Frontal cortex (tissue), 4 donors: Measurements from ENCODE around the gene ZCWPW1. TPM values are rescaled to one million over a fixed set of nuclear protein-coding genes. Genes with fewer than 3 reads are reported as not detected.
"Not testable (repeated sequence)": the region's sequence is repeated elsewhere in the genome, so short reads cannot be mapped to it uniquely, and the experiment has no call there.

ENCODE experiments used
- DNase-seq, 2 donors: peaks; one replicate each; pipeline ENCODE4 v3.0.0; 2012; ENCODE audit warnings: low spot score in 2 of 2
- FAIRE-seq: peaks from 2 replicates; lab custom pipeline; 2012; peaks lifted over from hg19 to GRCh38; lab: Jason Lieb, UNC
- total RNA-seq: library from RNA; depleted of rRNA; stranded (reverse); fragments of >200 nt; gene quantifications from one replicate; pipeline ENCODE4 v1.2.3, GENCODE V29; 2014
- donor health status: control.
- donor health status: control.
- donor health status: control.

Gene ZCWPW1
- total RNA-seq, 1 donor from 2014 or later = 2.0 TPM

DNA sequence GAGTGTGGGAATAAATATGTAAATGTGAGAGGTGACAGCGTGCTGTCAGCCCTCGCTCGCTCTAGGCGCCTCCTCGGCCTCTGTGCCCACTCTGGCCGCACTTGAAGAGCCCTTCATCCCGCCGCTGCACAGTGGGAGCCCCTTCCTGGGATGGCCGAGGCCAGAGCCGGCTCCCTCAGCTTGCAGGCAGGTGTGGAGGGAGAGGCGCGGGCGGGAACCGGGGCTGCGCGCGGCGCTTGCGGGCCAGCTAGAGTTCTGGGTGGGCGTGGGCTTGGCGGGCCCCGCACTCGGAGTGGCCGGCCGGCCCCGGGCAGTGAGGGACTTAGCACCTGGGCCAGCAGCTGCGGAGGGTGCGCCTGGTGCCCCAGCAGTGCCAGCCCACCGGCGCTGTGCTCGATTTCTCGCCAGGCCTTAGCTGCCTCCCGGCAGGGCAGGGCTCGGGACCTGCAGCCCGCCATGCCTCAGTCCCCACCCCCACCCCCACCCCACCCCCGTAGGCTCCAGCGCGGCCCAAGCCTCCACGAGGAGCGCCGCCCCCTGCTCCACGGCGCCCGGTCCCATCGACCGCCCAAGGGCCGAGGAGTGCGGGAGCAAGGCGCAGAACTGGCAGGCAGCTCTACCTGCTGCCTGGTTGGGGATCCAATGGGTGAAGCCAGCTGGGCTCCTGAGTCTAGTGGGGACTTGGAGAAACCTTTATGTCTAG, 46.8 kb downstream of the ZCWPW1 start:
- DNase-seq, FAIRE-seq: not testable (repeated sequence)

DNA sequence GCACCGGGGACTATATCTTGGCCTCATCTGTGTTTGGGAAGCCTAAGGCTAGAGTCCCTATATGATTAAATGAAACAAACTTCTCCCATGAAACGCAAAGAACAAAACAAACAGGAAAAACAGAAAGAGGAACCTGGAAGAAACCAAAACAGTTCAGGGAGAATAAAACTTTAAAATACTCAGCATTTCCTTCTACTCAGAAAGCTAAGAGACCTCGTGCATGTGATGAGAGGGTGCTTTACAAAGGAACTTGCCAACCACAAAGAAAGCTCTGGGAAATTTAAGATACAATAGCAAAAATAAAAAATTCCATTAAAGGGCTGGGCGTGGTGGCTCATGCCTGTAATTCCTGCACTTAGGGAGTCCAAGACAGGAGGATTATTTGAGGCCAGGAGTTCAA, 48.3 kb downstream of the ZCWPW1 start:
- DNase-seq (no peak), FAIRE-seq (no peak)

- no peak for DNase-seq
- FAIRE-seq = no peak
These were observed 50.3 kb downstream of the ZCWPW1 start for GRCh38 chr7:100378114-100378755.

GRCh38 chr7:100376066-100376465, 52.4 kb downstream of the ZCWPW1 start:
- no peak for FAIRE-seq
- DNase-seq = no peak

DNA sequence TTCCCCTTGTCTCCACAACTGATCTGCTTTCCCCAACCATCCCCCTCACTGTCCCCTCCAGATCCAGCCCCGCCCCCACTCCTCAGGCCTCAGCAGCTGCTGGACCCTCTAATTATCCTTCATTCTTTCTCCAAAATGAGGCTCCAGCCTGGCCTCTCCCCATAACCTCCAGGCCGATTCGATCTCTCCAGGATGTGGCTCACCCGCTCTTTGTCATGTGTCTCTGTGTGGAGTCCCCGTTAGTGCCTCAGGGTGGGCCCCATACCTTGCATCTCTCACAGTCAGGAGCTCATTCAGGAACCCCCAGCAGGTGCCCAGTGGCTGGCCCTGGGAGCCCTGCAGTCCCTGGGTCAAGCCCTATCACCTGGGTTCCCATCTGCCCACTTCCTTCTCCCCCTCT, 53.9 kb downstream of the ZCWPW1 start:
- FAIRE-seq (no peak), DNase-seq (no peak)

DNA sequence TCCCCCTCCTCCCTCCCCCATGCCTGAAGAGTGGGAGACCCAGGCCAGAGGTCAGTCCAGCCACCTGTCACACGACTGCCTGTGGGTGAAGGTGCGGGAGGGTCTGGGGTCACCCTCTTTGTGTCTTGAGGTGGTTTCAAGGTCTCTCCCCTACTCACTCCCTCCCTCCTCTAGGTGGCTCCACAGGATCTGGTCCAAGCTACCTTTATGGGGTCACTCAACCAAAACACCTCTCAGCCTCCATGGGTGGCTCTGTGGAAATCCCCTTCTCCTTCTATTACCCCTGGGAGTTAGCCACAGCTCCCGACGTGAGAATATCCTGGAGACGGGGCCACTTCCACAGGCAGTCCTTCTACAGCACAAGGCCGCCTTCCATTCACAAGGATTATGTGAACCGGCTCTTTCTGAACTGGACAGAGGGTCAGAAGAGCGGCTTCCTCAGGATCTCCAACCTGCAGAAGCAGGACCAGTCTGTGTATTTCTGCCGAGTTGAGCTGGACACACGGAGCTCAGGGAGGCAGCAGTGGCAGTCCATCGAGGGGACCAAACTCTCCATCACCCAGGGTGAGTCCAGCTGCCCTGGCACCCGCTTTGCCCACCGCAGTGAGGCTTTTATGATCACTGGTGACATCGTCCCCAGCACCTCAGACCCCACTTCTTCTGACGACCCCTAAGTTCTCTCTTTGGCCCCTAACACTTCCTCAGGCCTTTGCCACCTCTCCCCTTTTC, 54.5 kb downstream of the ZCWPW1 start:
- not testable (repeated sequence) for FAIRE-seq, DNase-seq

GRCh38 chr7:100373261-100373831, 55.2 kb downstream of the ZCWPW1 start, which contains the start of gene PILRA:
Gene PILRA, plus strand, starts transcription at chr7:100373487. Its CDS starts 170 bp downstream, at chr7:100373657.
- no peak for FAIRE-seq
- DNase-seq = no peak

GRCh38 chr7:100372694-100373093, 55.8 kb downstream of the ZCWPW1 start:
- DNase-seq = no peak
- FAIRE-seq = no peak

DNA sequence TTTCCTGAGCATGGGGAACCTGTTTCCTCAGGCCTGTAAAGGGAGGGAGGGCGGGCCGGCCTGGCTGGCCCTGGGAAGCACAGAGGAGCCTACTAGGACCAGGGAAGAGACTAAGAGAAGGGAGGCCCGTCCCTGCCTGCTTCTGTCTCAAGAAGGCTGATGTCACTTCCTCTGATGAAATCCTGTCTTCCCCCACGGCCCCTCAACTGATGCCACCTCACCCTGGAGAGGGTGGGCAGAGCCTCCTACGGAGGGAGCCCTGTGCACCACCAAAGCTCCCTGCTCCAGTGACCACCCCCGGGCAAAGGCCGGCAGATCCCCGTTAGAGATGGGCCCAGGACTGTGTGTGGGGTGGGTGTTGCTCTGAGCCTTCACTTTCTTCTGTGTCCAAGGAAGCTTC, 56.2 kb downstream of the ZCWPW1 start:
- no peak for FAIRE-seq
- no peak for DNase-seq

DNA sequence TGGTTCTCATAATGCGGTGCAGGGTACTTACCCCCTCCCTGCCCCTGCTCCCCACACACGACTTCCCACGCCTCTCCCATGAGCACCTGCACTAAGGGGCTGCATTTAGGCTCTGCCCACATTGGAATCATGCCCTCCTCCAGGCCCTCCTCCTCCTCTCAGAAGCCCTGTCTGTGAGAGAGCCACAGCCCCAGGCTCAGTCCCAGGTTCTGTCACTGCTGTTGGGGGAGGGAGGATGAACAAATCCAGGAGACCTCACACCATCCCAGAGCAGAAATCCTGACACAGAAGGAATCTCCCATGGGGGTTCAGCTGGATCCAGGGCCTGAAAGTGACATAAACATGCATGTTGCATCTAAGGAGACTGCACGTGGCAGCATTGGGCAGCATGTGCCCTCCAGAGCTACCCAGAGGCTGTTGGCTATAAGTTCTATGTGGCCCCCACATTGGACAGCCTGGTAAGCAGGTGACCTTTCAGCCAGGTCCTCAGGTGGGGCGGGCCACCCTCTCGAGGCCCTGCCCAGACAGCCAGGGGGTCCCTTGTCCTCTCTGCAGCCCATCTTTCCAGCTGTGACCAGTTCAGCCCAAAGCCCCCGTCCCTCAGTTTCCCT, 56.8 kb downstream of the ZCWPW1 start:
- FAIRE-seq (no peak), DNase-seq (no peak)

GRCh38 chr7:100370746-100371145, 57.8 kb downstream of the ZCWPW1 start:
- no peak for FAIRE-seq
- DNase-seq = no peak

DNA sequence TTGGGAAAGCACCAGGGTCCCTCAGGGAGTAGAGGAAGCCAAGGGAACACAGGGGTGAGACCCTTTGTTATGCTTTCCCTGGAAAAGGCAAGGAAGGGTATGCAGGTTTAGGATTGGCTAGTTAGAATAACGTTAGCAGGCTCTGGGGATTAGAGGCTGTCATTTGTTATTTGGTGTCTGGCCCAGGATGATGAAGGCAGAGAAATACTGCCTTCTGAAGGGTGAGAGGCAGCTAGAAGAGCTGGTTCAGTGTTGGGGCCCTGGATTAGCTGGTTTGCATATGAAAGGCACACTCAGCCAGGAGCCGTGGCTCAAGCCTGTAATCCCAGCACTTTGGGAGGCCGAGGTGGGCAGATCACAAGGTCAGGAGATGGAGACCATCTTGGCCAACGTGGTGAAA, 58.2 kb downstream of the ZCWPW1 start:
- FAIRE-seq (no peak), DNase-seq (no peak)

DNA sequence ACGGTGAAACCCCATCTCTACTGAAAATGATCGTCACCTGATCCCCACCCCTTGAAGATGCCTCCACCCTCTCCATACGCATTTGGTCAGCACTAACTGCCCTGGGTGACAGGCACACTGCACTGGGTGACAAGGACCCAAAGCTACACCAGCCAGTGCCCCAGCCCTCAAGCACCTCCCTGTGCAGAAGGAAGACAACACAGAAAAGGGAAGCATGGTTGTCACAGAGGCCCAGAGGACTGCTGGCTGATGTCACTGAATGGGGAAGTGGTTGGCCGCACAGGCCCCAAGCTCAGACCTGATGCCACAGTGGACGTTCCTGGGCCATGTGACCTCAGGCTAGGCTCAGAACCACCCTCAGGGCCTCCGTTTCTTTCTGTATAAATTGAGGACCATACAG, 59.4 kb downstream of the ZCWPW1 start:
- FAIRE-seq = no peak
- no peak for DNase-seq

DNA sequence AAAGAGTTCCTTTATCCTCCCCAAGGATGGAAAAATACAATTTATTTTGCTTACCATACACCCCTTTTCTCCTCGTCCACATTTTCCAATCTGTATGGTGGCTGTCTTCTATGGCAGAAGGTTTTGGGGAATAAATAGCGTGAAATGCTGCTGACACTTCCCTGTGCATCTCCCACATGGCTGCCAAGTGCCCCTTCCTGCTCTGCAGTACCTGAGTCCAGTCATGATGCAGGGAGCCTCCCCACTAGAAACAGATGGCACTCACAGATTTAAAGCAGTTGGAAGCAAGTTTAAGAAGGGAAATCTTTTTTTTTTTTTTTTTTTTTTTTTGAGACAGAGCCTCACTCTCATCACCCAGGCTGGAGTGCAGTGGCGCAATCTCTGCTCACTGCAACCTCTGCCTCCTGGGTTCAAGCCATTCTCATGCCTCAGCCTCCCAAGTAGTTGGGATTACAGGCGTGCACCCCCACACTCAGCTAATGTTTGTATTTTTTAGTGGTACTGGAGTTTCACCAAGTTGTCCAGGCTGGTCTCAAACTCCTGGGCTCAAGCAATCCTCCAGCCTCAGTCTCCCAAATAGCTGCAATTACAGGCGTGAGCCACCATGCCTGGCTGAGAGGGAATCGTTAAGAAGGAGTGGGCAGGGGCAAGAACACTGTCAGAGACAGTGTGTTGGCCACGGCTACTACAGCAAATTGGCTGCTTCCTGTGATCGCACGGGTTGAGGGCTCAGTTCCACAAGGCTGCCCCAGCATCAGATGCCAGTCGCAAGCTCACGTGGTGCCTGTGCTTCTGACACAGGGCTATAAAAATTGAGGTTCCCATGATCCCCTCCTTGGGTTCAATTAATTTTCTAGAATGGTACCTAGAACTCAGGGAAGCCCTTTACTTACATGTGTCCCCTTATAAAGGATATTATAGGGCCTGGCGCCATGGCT, 60.6 kb downstream of the ZCWPW1 start:
- no peak for FAIRE-seq
- no peak for DNase-seq

DNA sequence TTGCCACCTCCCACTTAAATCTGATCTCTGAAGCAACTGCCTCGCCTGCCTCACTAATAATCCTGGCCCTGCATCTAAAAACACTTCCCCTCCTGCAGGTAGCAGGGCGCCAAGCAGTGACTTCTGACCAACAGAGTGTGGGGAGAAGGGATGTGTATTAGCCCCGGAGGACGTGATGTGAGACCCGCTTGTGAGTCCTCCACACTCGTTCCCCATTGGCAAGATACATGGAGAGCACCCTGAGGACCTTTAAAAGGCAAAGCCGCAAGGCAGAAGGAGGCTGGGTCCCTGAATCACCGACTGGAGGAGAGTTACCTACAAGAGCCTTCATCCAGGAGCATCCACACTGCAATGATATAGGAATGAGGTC, 61.3 kb downstream of the ZCWPW1 start:
- DNase-seq (no peak), FAIRE-seq (no peak)

DNA sequence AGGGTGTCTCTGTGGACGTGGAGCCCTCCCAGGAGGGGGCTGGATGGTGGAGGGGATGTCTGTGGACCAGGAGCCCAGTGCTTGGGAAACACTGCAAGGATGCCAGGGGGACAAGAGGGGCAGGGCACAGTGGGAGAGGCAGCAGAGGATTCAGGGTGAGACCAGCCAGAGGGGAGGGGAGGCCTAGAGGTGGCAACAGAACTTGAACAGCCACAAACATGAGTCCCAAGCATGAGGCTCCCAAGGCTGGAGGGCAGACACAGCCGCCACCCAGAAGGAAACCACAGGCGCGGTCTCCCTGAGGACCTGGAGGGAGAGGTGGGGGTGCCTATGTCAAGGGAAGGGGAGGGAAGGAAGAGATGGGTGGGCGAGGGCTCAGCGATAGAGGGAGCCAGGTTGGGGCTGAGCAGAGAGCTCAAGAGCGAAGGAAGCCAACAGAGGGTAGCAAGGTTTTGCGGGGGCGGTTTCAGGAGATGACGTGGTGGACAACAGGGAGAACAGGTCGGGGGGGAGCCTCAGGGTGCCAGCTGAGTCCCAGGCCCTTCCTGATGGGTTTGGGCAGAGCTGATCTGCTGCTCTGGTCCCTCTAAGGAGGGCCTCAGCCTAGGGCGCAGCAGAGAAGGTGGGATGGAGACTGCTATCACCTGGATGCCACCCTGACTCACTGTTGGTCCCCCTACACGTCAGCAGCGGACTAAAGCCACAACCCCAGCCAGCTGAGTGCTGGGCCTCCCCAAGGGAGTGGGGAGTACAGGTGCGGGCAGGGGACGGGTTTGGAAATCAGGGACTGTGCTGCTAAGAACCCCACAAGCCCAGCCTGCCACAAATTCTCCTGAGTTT, 61.9 kb downstream of the ZCWPW1 start:
- no peak for DNase-seq
- FAIRE-seq = no peak

DNA sequence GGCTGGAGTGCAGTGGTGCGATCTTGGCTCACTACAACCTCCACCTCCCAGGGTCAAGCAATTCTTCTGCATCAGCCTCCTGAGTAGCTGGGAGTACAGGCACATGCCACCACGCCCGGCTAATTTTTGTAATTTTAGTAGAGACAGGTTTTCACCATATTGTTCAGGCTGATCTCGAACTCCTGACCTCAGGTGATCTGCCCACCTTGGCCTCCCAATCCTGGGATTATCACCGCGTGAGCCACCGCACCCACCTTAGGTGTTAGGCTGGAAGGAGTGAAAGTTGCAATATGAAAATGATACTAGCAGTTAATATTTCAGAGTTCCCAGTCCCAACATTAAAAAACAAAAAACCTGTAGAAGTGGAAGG, 62.5 kb downstream of the ZCWPW1 start:
- DNase-seq, FAIRE-seq: not testable (repeated sequence)

GRCh38 chr7:100364480-100364879, 64.0 kb downstream of the ZCWPW1 start:
- FAIRE-seq (no peak), DNase-seq (no peak)
